DND-41 (cell line): ENCODE results near the gene DHX32.

Source experiments
- ATAC-seq: fragments of 200-7000 bp; cut with Tn5 transposase; 3 replicates; pipeline ENCODE4 v1.9.1; 2021; ENCODE audit warnings: low read depth; ENCODE audit not compliant: insufficient read depth
- DNase-seq: peaks from one replicate; pipeline ENCODE4 v3.0.0-alpha.2; 2020
- H2AFZ ChIP-seq: 2 replicates; pipeline ENCODE4 v1.6.0; 2012; ENCODE audit warnings: low read depth, low read length
- H3K27ac ChIP-seq: 2 replicates; pipeline ENCODE4 v1.5.1; 2012; ENCODE audit warnings: low read length, inconsistent platforms
- H3K27me3 ChIP-seq: fragments of 200-600 bp; sonication (generic); 2 replicates; pipeline ENCODE4 v1.6.0; 2012; ENCODE audit warnings: low read length, mild to moderate bottlenecking, inconsistent platforms; ENCODE audit not compliant: insufficient read depth, poor library complexity
- H3K36me3 ChIP-seq: 2 replicates; pipeline ENCODE4 v1.5.1; 2012; ENCODE audit warnings: low read length, inconsistent platforms; ENCODE audit not compliant: insufficient read depth
- H3K4me1 ChIP-seq: 2 replicates; pipeline ENCODE4 v1.5.1; 2012; ENCODE audit warnings: mild to moderate bottlenecking, low read length; ENCODE audit not compliant: insufficient read depth
- H3K4me2 ChIP-seq: 2 replicates; pipeline ENCODE4 v1.6.0; 2012; ENCODE audit warnings: mild to moderate bottlenecking, moderate library complexity, low read length, inconsistent platforms; ENCODE audit not compliant: insufficient read depth
- H3K4me3 ChIP-seq, 2 experiments: fragments of 200-600 bp in 1 of 2; shearing (Covaris generic) in 1 of 2; 2 replicates each; pipeline ENCODE4 v1.5.1; 2012 to 2016; ENCODE audit warnings: inconsistent platforms in 2 of 2, low read length in 2 of 2, mild to moderate bottlenecking in 2 of 2, low read depth in 1 of 2, moderate library complexity in 1 of 2
- H3K79me2 ChIP-seq: 2 replicates; pipeline ENCODE4 v1.6.0; 2012; ENCODE audit warnings: low read length, inconsistent platforms; ENCODE audit not compliant: insufficient read depth
- H3K9ac ChIP-seq: 2 replicates; pipeline ENCODE4 v1.6.0; 2012; ENCODE audit warnings: low read depth, mild to moderate bottlenecking, inconsistent platforms, low read length, moderate library complexity
- H3K9me3 ChIP-seq: 2 replicates; pipeline ENCODE4 v1.5.1; 2012; ENCODE audit warnings: low read length, moderate library complexity, mild to moderate bottlenecking, inconsistent platforms; ENCODE audit not compliant: insufficient read depth, severe bottlenecking
- H4K20me1 ChIP-seq: 2 replicates; pipeline ENCODE4 v1.6.0; 2012; ENCODE audit warnings: low read length; ENCODE audit not compliant: insufficient read depth
- CTCF ChIP-seq: IDR thresholded peaks from 2 replicates; pipeline ENCODE4 v1.5.1; 2012; ENCODE audit warnings: borderline replicate concordance, low read length, moderate library complexity, mild to moderate bottlenecking; ENCODE audit not compliant: poor library complexity, severe bottlenecking; ENCODE audit errors: extremely low read depth
- EZH2 ChIP-seq: IDR thresholded peaks from 3 replicates; pipeline ENCODE4 v1.6.1; 2012; ENCODE audit warnings: borderline replicate concordance, low read depth, mild to moderate bottlenecking, moderate library complexity, low read length, inconsistent platforms; ENCODE audit not compliant: severe bottlenecking

The DHX32 gene

DNA sequence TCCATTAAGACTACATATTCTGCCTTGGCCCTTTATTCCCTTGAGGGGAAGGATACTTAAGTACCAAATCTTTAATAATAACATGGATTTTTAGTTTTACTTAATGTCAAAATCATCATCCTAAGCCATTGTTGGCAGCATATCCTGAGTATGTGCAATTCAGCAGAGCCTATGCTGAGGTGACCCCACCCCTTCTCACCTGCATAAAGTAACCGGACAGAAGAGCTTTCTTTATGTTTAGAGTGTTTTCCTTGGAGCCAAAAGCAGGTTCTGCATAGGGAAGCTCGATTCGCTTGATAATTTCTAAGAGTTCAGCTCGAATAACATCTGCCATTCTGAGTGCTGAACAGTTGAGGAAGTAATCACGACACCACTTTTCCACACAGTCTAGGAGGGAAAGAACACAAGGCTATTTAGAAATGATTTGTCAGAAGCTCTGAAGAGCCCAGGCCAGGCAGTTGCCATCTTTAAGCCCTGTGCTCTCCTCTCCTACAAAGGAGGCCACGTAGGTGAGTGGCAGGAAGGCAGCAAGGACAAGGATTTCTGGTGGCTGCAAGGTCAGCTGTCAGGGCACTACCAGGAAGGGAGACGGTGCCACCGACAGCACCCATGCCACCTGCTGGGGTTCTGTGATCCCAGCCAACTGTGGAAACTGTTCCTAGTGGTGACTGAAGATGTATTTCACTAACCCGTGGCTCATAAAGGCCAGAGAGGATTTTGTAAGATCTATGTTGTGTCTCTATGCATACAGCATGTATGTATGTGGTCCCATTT, 42.1 kb downstream of the DHX32 start:
- H3K27me3 ChIP-seq = no peaks in the 10 kb centered on the region
- H2AFZ ChIP-seq = no peak overlapping the region
- no peaks in the 10 kb centered on the region for H3K9me3 ChIP-seq
- H3K36me3 ChIP-seq = peaks cover 62% of the 10 kb centered on the region
- TF ChIP-seq EZH2 (no peak), CTCF (no peak)
- no peaks in the 10 kb centered on the region for H3K4me1 ChIP-seq
- no peaks in the 10 kb centered on the region for H3K79me2 ChIP-seq
- no peak overlapping the region for H3K27ac ChIP-seq
- H3K4me3 ChIP-seq = no peak overlapping the region
- ATAC-seq = no peak
- no peak overlapping the region for H3K9ac ChIP-seq
- no peak for DNase-seq
- H3K4me2 ChIP-seq = no peak overlapping the region
- no peaks in the 10 kb centered on the region for H4K20me1 ChIP-seq

DNA sequence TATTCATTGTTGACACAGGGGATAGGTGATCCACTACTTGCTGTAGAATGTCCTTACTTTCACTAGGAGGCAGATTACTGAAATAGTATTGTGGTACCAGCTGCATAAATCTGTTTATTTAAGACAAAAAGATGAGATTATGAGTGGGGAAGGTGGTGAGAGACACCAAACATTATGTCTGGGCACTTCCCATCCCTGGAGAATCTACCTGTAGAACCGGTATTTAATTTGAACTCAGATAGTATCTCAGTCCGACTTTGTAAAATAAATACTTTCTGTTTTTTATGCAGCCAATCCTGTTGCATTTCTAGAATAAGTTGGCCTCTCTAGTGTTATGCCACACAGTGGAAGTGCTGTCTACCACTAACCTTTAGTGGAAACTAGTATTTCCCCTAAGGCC, 44.3 kb downstream of the DHX32 start:
- no peak overlapping the region for H3K27ac ChIP-seq

GRCh38 chr10:125828311-125828710, 52.8 kb downstream of the DHX32 start:
- Histone ChIP-seq H3K27me3 (no peaks in the 10 kb centered on the region), H2AFZ (no peak overlapping the region), H3K9me3 (no peaks in the 10 kb centered on the region), H4K20me1 (peaks cover 29% of the 10 kb centered on the region; the same call in 1 of the 2 replicates), H3K4me3 (no peak overlapping the region), H3K9ac (no peak overlapping the region), H3K79me2 (peaks cover 45% of the 10 kb centered on the region), H3K27ac (no peak overlapping the region), H3K36me3 (peaks cover 83% of the 10 kb centered on the region), H3K4me2 (no peak overlapping the region), H3K4me1 (peaks cover 26% of the 10 kb centered on the region)
- ATAC-seq (no peak), DNase-seq (no peak)
- TF ChIP-seq EZH2 (no peak), CTCF (no peak)

More for the DNA sequence above, 44.3 kb downstream of the DHX32 start:
- ATAC-seq (no peak), DNase-seq (no peak)
- Histone ChIP-seq H3K36me3 (peaks cover 75% of the 10 kb centered on the region), H3K9ac (no peak overlapping the region), H3K27me3 (no peaks in the 10 kb centered on the region), H2AFZ (no peak overlapping the region), H4K20me1 (no peaks in the 10 kb centered on the region), H3K4me1 (no peaks in the 10 kb centered on the region), H3K79me2 (no peaks in the 10 kb centered on the region), H3K4me2 (no peak overlapping the region), H3K4me3 (no peak overlapping the region), H3K9me3 (no peaks in the 10 kb centered on the region)
- TF ChIP-seq EZH2 (no peak), CTCF (no peak)
